Fibroblast of lung (primary cell): ENCODE measurements around the gene COL18A1. TPM values are rescaled to one million over a fixed set of nuclear protein-coding genes. Genes with fewer than 3 reads are reported as not detected.

Experiments
- DNase-seq, 2 donors: peaks; one replicate each; pipeline versions ENCODE4 v3.0.0 to v3.0.0-alpha.2; 2010; ENCODE audit warnings: low read depth in 2 of 2
- H2AFZ ChIP-seq: 2 replicates; pipeline ENCODE4 v1.5.1; 2012; ENCODE audit warnings: low read length, control low read depth, inconsistent platforms
- H3K27ac ChIP-seq: 2 replicates; pipeline ENCODE4 v1.5.1; 2011; ENCODE audit warnings: low read length, control low read depth; ENCODE audit not compliant: insufficient read depth
- H3K27me3 ChIP-seq: 2 replicates; pipeline ENCODE4 v1.5.1; 2011; ENCODE audit warnings: mild to moderate bottlenecking, low read length; ENCODE audit not compliant: control insufficient read depth, insufficient read depth
- H3K36me3 ChIP-seq: 2 replicates; pipeline ENCODE4 v1.5.1; 2011; ENCODE audit warnings: low read length; ENCODE audit not compliant: control insufficient read depth, insufficient read depth
- H3K4me1 ChIP-seq: 2 replicates; pipeline ENCODE4 v1.5.1; 2011; ENCODE audit warnings: low read length; ENCODE audit not compliant: control insufficient read depth, insufficient read depth; ENCODE audit errors: extremely low read depth
- H3K4me2 ChIP-seq: 2 replicates; pipeline ENCODE4 v1.5.1; 2011; ENCODE audit warnings: low read length, control low read depth; ENCODE audit not compliant: insufficient read depth; ENCODE audit errors: extremely low read depth
- H3K4me3 ChIP-seq, 4 experiments: fragments of 200-600 bp in 1 of 4; sonication (generic) in 1 of 4; replicated peaks in 1 of 4; 2 replicates each; pipeline ENCODE4 v1.5.1; 2011 to 2016; ENCODE audit warnings: low read length in 4 of 4, low read depth in 3 of 4, mild to moderate bottlenecking in 3 of 4, control low read depth in 2 of 4, inconsistent platforms in 1 of 4, mixed read lengths in 1 of 4; ENCODE audit not compliant: insufficient read depth in 1 of 4; ENCODE audit errors: control extremely low read depth in 1 of 4
- H3K79me2 ChIP-seq: 2 replicates; pipeline ENCODE4 v1.5.1; 2012; ENCODE audit warnings: mild to moderate bottlenecking, low read length, inconsistent platforms; ENCODE audit not compliant: control insufficient read depth, insufficient read depth
- H3K9ac ChIP-seq: 2 replicates; pipeline ENCODE4 v1.5.1; 2011; ENCODE audit warnings: mild to moderate bottlenecking, low read length, control low read depth; ENCODE audit not compliant: insufficient read depth
- H3K9me3 ChIP-seq: 2 replicates; pipeline ENCODE4 v1.5.1; 2012; ENCODE audit warnings: low read depth, low read length; ENCODE audit not compliant: control insufficient read depth, insufficient read depth
- H4K20me1 ChIP-seq: 2 replicates; pipeline ENCODE4 v1.5.1; 2011; ENCODE audit warnings: low read length; ENCODE audit not compliant: control insufficient read depth, insufficient read depth; ENCODE audit errors: extremely low read depth
- CTCF ChIP-seq, 2 donors: IDR thresholded peaks in 1 of 2; conservative IDR thresholded peaks in 1 of 2; 1 replicate in 1 of 2; 2 replicates in 1 of 2; pipeline ENCODE4 v1.5.1; 2011 to 2012; ENCODE audit warnings: low read length in 2 of 2, control low read depth in 1 of 2, inconsistent platforms in 1 of 2, low read depth in 1 of 2, mild to moderate bottlenecking in 1 of 2
- EZH2 ChIP-seq: IDR thresholded peaks from 2 replicates; pipeline ENCODE4 v1.5.1; 2012; ENCODE audit warnings: low read length, control low read depth, mild to moderate bottlenecking; ENCODE audit errors: missing control alignments
- polyA minus RNA-seq: library from RNA; depleted of rRNA, polyadenylated mRNA; stranded (reverse); fragments of >200 nt; gene quantifications from 2 replicates; pipeline ENCODE4 v1.2.3, GENCODE V29; 2011; ENCODE audit warnings: low replicate concordance
- polyA plus RNA-seq, 2 donors: library from polyadenylated mRNA; depleted of rRNA in 1 of 2; stranded (reverse) in 1 of 2; unstranded in 1 of 2; fragments of >200 nt; gene quantifications; 2 replicates each; pipeline ENCODE4 v1.2.1, GENCODE V29; 2011 to 2012; ENCODE audit warnings: missing spikeins in 1 of 2
- total RNA-seq: library from RNA; depleted of rRNA; stranded (reverse); fragments of >200 nt; gene quantifications from 2 replicates; pipeline ENCODE4 v1.2.1, GENCODE V29; 2014

The COL18A1 gene
- total RNA-seq: 26.2 and 38.8 TPM in 2 replicates
- polyA plus RNA-seq: 9.0 and 24.3 TPM in 2 replicates
- polyA plus RNA-seq (2012): 25.9 and 60.7 TPM in 2 replicates
- 10.5 and 29.1 TPM in 2 replicates for polyA minus RNA-seq

- Histone ChIP-seq H2AFZ (no peak within 1 kb of the TSS), H3K36me3 (no peaks in the 10 kb centered on the region), H4K20me1 (no peaks in the 10 kb centered on the region), H3K4me2 (peak within 1 kb of the TSS; percentile 70), H3K9me3 (no peaks in the 10 kb centered on the region), H3K27ac (peak within 1 kb of the TSS; percentile 50), H3K27me3 (no peaks in the 10 kb centered on the region), H3K79me2 (peaks cover 7% of the 10 kb centered on the region), H3K4me1 (peaks cover 3% of the 10 kb centered on the region), H3K4me3 (peak within 1 kb of the TSS; percentile 30 to 65 (median 44)), H3K9ac (peak within 1 kb of the TSS; percentile 74)
- DNase-seq: peak; percentile 41 to 56
- TF ChIP-seq CTCF (conservative IDR thresholded peaks at IDR 0.05 in 1 of 2, IDR thresholded peaks at IDR 0.05 in 1 of 2; ENCODE audit: low read depth in 1 of 2, low read length in 2 of 2) (no peak), EZH2 (no peak)
These were observed at the start of gene COL18A1 for GRCh38 chr21:45404730-45405270. TSS of gene COL18A1 (plus strand) at chr21:45405165. CDS start at chr21:45405231, 66 bp downstream.

GRCh38 chr21:45355573-45355972, 49.4 kb upstream of the COL18A1 start:
- no peaks in the 10 kb centered on the region for H3K27me3 ChIP-seq
- H3K79me2 ChIP-seq: no peaks in the 10 kb centered on the region
- DNase-seq: no peak
- no peaks in the 10 kb centered on the region for H4K20me1 ChIP-seq
- H3K36me3 ChIP-seq: no peaks in the 10 kb centered on the region
- no peak overlapping the region for H3K9ac ChIP-seq
- H3K27ac ChIP-seq: no peak overlapping the region
- no peak overlapping the region for H2AFZ ChIP-seq
- no peaks in the 10 kb centered on the region for H3K4me1 ChIP-seq
- no peak overlapping the region for H3K4me2 ChIP-seq
- TF ChIP-seq CTCF (conservative IDR thresholded peaks at IDR 0.05 in 1 of 2, IDR thresholded peaks at IDR 0.05 in 1 of 2; ENCODE audit: low read depth in 1 of 2, low read length in 2 of 2) (no peak), EZH2 (no peak)
- H3K9me3 ChIP-seq: no peaks in the 10 kb centered on the region
- H3K4me3 ChIP-seq: no peak overlapping the region

GRCh38 chr21:45356251-45356650, 48.7 kb upstream of the COL18A1 start:
- no peak overlapping the region for H3K4me2 ChIP-seq
- TF ChIP-seq EZH2: no peak
- no peak for TF ChIP-seq CTCF (conservative IDR thresholded peaks at IDR 0.05 in 1 of 2, IDR thresholded peaks at IDR 0.05 in 1 of 2; ENCODE audit: low read depth in 1 of 2, low read length in 2 of 2)
- H4K20me1 ChIP-seq: no peaks in the 10 kb centered on the region
- no peaks in the 10 kb centered on the region for H3K79me2 ChIP-seq
- DNase-seq: no peak
- no peak overlapping the region for H2AFZ ChIP-seq
- H3K27me3 ChIP-seq: no peaks in the 10 kb centered on the region
- H3K9ac ChIP-seq: no peak overlapping the region
- no peaks in the 10 kb centered on the region for H3K36me3 ChIP-seq
- no peaks in the 10 kb centered on the region for H3K9me3 ChIP-seq
- no peak overlapping the region for H3K27ac ChIP-seq
- no peaks in the 10 kb centered on the region for H3K4me1 ChIP-seq
- H3K4me3 ChIP-seq: no peak overlapping the region
